HG03060 (cell line): ENCODE measurements around the gene CMPK2.

Source experiments
- ATAC-seq: cut with Tn5 transposase; IDR thresholded peaks from one replicate; pipeline ENCODE4 v1.9.1; 2021; ENCODE audit warnings: low read depth, moderate number of reproducible peaks; ENCODE audit not compliant: unreplicated experiment

The CMPK2 gene

DNA sequence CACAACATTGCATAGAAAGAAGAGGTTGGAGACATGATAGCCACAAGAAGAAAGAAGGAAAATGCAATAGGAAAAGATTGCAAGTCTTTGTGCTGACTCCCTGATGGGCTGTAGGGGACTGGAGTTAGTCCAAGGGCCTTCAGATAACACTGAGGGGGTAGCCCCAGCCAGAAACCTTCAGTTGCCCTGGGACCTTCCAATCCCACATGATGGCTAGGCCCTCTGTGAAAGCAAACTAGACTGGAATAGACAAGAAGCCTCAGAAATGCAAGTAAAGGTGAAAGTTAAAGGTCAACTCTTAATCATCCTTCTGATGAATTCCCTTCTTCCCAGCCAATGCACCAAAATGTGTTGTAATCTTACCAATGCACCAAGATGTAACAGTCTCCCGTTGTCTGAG is 19.2 kb downstream of the CMPK2 start:
- ATAC-seq: no peak

DNA sequence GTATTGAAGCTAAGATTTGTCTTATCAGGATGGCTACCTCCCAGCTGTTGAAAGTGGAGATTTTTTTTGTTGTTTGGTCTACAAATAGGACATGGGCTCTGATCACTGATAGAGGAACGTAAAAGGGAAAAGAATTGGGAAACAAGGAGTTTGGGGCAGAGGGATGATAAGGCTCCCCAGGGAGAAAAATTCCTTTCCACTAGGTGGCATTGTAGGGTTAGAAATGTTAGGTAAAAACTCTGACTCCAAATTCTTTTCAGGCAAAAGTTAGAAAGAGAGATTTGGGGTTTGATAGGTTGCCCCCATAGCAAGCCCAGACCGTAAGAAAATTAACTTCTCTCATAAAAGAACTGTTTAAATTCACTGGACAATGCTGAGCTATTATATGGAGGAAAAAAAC is 19.8 kb downstream of the CMPK2 start:
- no peak for ATAC-seq

DNA sequence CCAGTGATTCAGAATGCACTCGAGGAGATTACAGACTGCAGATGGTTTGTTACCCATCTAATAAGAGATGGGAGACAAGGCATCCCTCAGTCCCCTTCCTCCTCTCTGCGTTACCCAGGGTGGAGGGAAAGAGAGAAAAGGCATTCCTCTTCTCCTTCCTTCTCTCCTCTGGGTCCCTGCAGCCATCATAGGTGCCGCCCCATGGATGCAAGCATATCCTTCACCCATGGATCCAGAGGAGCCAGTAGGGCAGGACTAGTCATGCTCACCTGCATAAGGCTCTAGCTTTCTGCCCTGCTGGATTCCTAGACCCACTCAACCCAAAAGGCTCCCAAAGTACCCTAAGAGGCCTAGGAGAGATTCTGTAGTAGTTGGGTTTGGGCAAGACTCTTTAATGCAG is 20.4 kb downstream of the CMPK2 start:
- no peak for ATAC-seq

DNA sequence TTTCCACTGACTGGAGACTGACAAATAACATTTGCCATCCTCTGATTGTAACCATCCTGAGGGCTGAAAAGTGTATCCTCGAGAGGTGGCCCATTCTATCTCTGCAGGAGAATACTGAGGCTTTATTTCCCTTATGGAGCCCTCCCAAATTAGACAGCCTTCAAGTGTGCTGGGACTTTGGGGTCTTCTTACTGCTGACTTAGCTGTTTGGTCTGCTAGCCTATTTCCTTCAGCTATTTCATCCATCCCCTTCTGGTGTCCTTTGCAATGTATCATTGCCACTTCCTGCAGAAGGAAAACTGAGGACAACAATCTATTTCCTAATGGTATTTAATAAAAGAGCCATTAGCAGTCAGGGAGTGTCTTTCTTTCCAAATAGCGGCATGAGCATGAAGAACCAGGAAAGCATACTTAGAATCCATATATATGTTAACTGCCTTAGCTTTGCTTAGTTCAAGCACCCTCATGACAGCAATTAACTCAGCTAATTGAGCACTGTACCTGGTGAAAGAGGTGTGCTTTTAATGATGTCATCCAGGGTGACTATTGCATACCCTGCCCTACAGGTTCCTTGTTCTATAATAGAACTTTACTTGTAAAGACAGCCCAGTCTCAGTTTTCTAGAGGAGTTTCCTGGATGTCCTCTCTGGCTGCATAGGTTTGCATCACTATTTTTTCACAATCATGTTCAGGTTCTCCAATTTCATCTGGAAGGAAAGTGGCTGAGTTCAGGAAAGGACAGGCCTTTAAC is 24.0 kb downstream of the CMPK2 start:
- ATAC-seq: no peak

DNA sequence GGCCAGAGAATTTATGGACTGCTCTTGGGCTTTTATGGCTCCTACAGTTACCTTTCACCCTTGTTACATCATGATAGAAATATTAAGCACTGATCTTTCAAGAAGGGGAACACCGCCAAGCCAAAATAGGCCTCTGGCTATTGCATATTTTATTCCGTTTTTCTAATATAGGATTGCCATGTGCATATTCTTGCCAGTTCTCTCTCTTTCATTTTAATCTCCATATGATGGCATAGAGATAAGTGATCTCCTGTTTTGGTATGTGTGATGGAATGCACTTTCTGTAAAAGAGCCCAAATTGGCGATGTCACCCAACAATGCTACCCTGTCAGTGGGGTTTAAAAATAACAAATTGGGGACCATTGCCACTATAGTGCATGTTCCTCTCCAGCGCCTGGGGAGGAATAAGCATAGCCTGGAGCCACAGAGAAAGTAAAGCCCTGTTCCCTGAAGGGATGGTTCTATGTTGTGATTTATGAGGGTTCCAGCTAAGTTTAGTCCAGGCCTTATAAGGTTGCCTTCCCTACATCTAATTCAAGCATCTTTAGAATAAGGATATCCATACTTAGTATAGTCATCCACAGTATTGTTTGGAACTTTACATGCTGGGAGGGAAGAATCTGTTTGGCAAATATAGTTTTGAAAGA is 26.9 kb downstream of the CMPK2 start:
- ATAC-seq: no peak

GRCh38 chr2:6835467-6835866 is 30.2 kb downstream of the CMPK2 start:
- no peak for ATAC-seq

DNA sequence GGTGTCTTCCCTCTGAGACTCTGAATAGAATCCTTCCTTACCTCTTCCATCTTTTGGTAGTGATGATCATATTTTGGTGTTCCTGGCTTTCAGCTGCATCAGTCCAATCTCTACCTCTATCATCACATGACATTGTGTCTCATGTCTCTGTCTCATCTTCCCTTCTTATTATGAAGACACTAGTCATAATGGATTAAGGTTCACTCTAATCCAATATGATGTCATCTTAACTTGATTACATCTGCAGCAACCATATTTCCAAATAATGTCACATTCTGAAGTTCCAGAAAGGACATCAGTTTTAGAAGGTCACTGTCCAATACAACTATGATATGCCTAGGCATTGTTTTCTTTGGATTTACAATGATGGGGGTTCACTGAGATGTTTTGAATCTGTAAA is 31.5 kb downstream of the CMPK2 start:
- ATAC-seq: no peak

DNA sequence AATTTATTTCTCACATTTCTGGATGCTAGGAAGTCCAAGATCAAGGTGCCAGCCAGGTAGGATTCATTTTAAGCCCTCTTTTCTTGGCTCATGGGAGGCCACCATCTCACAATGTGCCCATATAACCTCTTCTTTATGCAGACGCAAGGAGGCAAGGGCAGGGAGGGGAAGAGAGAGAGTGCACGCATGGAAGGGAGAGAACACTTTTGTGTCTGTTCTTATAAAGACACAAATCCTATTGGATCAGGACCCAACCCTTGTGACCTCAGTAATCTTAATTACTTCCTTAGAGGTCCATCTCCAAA is 32.5 kb downstream of the CMPK2 start:
- ATAC-seq: no peak

DNA sequence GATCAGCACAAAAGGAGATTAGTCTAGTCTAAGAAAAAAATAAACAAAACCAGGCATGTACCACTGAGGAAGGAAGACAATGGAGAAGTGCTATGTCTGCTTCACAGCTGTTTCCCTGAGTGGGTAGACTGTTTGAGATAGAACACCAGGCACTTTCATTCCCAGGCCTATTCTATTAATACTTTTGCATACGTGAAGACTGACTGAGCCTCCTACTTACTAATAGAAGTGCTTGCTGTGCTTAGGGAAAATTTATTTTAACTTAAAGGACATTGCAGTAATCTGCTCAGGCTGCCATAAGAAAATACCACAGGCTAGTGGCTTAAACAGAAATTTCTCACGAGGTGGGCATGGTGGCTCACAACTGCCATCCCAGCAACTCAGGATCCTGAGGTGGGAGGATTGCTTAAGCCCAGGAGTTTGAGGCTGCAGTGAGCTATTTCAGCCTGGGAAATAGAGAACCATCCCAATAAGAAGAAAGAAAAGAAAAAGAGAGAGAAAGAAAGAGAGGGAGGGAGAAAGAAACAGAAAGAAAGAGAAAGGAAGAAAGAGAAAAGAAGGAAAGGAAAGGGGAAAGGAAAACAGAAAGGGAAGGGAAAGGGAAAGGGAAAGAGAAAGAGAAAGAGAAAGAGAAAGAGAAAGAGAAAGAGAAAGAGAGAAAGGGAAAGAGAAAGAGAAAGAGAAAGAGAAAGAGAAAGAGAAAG is 33.0 kb downstream of the CMPK2 start:
- ATAC-seq: no peak

- no peak for ATAC-seq
Measured at GRCh38 chr2:6831229-6831628, 34.5 kb downstream of the CMPK2 start.

DNA sequence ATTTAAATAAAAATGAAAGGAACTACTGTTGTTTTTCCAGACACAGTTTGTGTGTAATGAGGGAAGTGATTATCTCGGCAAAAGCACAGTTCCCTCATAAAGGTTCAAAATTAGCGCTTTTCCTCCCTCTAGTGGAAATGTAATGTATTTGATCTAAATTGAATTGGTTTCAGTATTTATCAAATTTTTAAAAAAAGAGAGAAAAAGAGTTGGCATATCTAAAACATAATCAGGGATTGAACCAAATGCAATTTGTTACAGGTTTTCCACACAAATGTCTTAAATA is 37.5 kb downstream of the CMPK2 start:
- ATAC-seq: no peak

- no peak for ATAC-seq
Measured at GRCh38 chr2:6827566-6828298, 38.0 kb downstream of the CMPK2 start.

DNA sequence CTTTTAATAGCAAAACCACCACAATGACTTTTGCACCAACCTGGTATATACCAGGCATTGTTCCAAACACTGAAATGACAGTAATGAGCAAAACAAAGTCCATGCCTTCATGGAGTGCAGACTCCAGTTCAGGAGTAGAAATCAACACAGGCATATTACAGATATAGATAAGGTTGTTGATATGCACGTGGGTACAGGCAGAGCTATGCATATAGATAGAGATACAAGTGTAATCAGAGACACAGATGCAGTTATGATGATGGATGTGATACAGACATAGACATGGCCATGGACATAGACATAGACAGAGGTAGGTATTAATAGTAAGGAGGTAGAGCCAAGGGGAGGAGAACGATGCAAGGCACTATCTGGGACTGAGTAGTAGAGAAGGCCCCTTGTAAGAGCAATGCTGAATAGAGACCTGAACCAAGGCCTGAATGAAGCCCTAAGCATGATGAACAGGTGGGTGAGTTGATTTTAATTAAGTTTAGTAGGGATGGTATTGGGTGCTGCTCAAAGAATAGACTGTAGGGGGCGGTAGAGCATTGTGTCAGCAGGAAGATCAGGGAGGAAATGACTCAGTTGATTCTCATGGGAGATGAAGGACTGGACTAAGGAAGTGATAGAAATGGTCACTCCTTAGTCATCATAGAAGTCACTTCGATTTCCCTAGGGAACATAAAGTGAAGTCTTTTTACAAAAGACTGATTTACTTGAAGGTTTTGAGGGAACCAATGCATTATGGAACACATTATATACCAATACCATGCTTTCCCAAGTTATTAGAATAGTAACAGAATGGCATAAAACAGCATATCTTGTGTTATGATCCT is 39.4 kb downstream of the CMPK2 start:
- ATAC-seq: peak; percentile 92

DNA sequence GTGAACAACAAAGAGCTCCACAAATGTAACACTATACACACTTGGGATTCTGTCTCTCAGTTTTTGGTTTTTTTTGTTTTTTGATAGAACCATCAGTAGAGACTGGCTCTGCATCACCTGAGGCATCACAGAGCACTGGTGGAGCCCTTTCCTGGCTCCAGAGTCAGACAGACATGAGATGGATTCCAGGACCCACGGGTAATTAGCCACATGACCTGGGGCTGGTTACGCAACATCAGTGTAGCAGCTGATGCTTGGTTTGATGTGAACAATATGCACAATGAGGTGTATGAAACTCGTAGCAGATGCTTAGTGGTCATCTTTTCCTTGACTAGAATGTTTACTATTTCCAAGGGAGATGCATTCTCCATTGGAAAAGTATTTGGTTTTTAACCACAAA is 40.7 kb downstream of the CMPK2 start:
- no peak for ATAC-seq

DNA sequence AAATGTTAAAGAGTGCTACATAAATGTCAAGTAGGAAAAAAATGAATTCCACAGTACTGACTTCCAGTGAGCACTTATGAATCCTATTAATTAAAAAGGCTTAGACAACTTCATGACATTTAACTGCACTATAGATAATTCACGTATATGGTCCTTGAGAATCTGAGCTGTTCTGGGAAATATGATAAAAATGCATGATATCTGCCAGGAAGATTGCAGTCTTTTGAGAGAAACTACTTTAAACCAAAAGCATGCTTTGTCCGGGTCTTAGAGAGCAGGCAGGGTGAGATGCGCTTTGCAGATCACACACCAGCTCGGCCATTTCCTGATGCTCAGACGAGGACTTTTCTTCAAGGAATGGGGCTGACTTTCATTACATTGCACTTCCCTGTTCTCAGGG is 42.6 kb downstream of the CMPK2 start:
- no peak for ATAC-seq

DNA sequence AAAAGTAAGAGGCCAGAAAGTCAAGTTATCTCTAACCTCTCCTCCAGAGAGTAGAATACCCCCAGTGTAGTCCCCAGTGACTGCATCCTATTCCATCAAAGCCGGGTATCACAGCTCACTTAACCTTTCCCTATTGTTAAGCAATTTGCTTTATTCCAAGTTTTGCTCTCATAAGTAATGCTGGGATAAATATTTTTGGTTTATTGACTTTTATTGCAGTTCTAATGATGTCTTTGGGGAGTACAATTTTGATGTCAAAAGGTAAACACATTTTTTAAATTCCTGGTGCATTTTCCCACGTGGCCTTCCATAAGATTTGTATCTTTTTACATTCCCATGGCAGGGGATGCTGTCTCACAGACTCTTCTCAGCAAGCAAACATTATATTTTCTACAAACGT is 43.3 kb downstream of the CMPK2 start:
- ATAC-seq: no peak

DNA sequence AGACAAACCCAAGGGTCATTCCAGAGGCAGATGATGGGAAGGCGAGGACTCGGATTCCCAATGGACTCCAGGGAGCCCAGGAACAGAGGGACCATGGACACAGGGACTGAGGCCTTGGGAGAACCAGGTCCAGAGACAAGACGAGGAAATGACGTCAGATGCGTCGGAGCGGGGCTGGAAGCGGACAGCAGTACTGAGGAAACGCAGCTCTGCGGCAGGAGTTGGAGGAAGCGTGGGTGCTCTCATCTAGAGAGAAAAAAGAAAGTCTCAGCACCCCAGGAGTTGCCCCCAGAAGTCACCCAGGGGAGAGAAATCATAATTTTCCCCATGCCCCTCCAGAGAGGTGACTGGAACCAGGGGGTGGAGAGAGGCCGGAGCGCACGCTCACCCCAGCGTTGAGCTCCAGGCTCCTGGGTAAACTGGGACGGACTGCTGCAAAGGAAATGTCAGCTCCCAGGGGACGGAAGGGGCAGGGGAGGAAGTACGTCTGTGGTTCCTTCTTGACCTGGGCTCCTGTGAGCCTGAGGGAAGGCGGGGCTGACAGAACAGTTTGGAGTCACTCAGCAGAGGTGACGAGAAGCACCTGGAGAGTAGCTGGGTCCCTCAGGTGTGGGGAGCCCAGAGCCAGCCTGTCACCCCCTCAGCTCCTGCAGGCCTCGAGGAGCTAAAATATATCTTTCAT is 44.7 kb downstream of the CMPK2 start:
- no peak for ATAC-seq

DNA sequence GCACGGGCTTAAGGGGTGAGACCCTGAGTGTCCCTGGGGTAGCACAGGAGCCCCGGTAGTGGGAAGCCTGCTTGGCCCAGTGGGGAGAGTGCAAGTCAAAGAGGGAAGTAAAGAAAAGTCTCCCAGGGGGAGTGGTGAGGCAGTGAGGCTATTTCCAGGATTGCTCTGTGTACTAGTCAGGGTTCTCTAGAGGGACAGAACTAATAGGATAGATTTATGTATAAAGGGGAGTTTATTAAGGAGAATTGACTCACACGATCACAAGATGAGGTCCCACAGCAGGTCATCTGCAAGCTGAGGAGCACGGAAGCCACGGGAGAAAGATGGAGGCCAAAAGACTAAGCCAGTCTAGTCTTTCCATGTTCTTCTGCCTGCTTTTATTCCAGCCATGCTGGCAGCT is 45.5 kb downstream of the CMPK2 start:
- ATAC-seq: no peak

GRCh38 chr2:6819668-6820067 is 46.0 kb downstream of the CMPK2 start:
- no peak for ATAC-seq

DNA sequence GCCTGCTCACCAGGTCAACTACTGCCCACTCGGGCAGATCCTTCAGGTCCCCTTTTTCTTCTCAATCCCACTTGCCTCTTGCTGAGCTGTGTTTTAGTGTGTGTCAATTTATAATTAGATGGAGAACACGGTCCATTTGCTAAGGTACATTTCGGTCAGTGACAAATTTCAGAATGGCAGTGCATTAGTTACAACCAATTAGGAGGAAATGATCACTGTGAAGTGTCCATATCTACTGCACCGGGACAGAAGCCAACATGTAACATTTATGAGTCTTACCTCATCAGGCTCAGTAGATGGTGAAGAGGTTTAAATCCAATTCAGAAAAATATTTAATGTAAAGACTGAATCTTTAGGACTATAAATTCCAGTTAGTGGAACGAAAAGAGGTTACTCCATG is 47.7 kb downstream of the CMPK2 start:
- ATAC-seq: no peak
